HepG2 (cell line): Measurements from ENCODE around the gene ALOXE3. TPM values are rescaled to one million over a fixed set of nuclear protein-coding genes. Genes with fewer than 3 reads are reported as not detected.

Source experiments
- ARNT2 ChIP-seq: sonication (generic); formaldehyde crosslinking; IDR thresholded peaks from 2 replicates; pipeline ENCODE4 v1.8.0; 2022; ENCODE audit warnings: mild to moderate bottlenecking, low read depth, missing genetic modification reagents, moderate library complexity
- EP300 ChIP-seq, 3 experiments: sonication (generic) in 1 of 3; formaldehyde crosslinking in 1 of 3; IDR thresholded peaks; 2 replicates each; pipeline versions ENCODE4 v1.5.1 to v1.6.1; 2011 to 2020; ENCODE audit warnings: low read depth in 2 of 3, low read length in 2 of 3, borderline replicate concordance in 1 of 3, improper control_type of control experiment in 1 of 3, mild to moderate bottlenecking in 1 of 3, missing genetic modification reagents in 1 of 3, moderate library complexity in 1 of 3
- FOXO1 ChIP-seq: sonication (generic); formaldehyde crosslinking; IDR thresholded peaks from 2 replicates; pipeline ENCODE4 v1.4.0; 2020; ENCODE audit warnings: missing genetic modification reagents
- MED8 ChIP-seq: sonication (generic); formaldehyde crosslinking; IDR thresholded peaks from 2 replicates; pipeline ENCODE4 v1.8.1; 2023; ENCODE audit warnings: mild to moderate bottlenecking, missing genetic modification reagents; ENCODE audit not compliant: insufficient replicate concordance
- NCOR1 ChIP-seq: fragments of 200-600 bp; sonication (generic); IDR thresholded peaks from 2 replicates; pipeline ENCODE4 v1.7.0; 2017; ENCODE audit warnings: antibody characterized with exemption, low read length, borderline replicate concordance
- NKX3-1 ChIP-seq: sonication (generic); formaldehyde crosslinking; IDR thresholded peaks from 2 replicates; pipeline ENCODE4 v1.5.0; 2020; ENCODE audit warnings: missing genetic modification reagents
- SP140L ChIP-seq: sonication (generic); formaldehyde crosslinking; IDR thresholded peaks from 2 replicates; pipeline ENCODE4 v1.4.0; 2020; ENCODE audit warnings: missing genetic modification reagents, borderline replicate concordance
- ZBTB49 ChIP-seq: sonication (generic); formaldehyde crosslinking; IDR thresholded peaks from 2 replicates; pipeline ENCODE4 v1.4.0; 2020; ENCODE audit warnings: missing genetic modification reagents, borderline replicate concordance
- ZNF333 ChIP-seq: sonication (generic); formaldehyde crosslinking; IDR thresholded peaks from 2 replicates; pipeline ENCODE4 v1.4.0; 2020; ENCODE audit warnings: mild to moderate bottlenecking, missing genetic modification reagents, borderline replicate concordance
- ZNF431 ChIP-seq: sonication (generic); formaldehyde crosslinking; IDR thresholded peaks from 2 replicates; pipeline ENCODE4 v1.9.0; 2022; ENCODE audit warnings: missing genetic modification reagents, low read depth, mild to moderate bottlenecking, borderline replicate concordance
- ZNF746 ChIP-seq: sonication (generic); formaldehyde crosslinking; IDR thresholded peaks from 2 replicates; pipeline ENCODE4 v1.8.0; 2022; ENCODE audit warnings: mild to moderate bottlenecking, missing genetic modification reagents
- polyA plus RNA-seq, 8 experiments: library from polyadenylated mRNA; depleted of rRNA in 3 of 8; stranded (reverse) in 7 of 8; unstranded in 1 of 8; fragments of >200 nt; fragmentation: Illumina TruSeq in 4 of 8; extraction: Trizol in 4 of 8; gene quantifications; 2 replicates each; pipeline versions ENCODE4 v1.2.1 to v1.2.3, GENCODE V29; 2011 to 2016; ENCODE audit warnings: low read depth in 4 of 8, missing spikeins in 1 of 8, mixed read lengths in 1 of 8; ENCODE audit not compliant: insufficient read depth in 1 of 8
- total RNA-seq, 5 experiments: library from RNA; depleted of rRNA; stranded (reverse); fragments of >200 nt; fragmentation: Illumina TruSeq; extraction: Trizol; gene quantifications; 2 replicates each; pipeline ENCODE4 v1.2.3, GENCODE V29; 2016; ENCODE audit warnings: low read depth in 1 of 5
- TF ChIP-seq, protein P1 (sequence below): IDR thresholded peaks from 2 replicates; pipeline ENCODE4 v1.6.1; 2018; ENCODE audit warnings: missing genetic modification reagents, mild to moderate bottlenecking, missing compliant biosample characterization
- TF ChIP-seq, protein P2 (sequence below): sonication (generic); formaldehyde crosslinking; IDR thresholded peaks from 2 replicates; pipeline ENCODE4 v1.9.0; 2021; ENCODE audit warnings: missing genetic modification reagents, borderline replicate concordance
- TF ChIP-seq, protein P3 (sequence below): sonication (generic); formaldehyde crosslinking; IDR thresholded peaks from 2 replicates; pipeline ENCODE4 v1.5.0; 2020; ENCODE audit warnings: mild to moderate bottlenecking, missing genetic modification reagents

ALOXE3 gene
- total and polyA plus RNA-seq, 2 of the 13 experiments (the other 11 are each of a cell fraction or from before 2014, with no cell fraction given), result 0.07 TPM; not detected in 1

GRCh38 chr17:8066841-8067775 is 51.2 kb downstream of the ALOXE3 start (continued):
- TF ChIP-seq ZBTB49 (CRISPR knock-in tag) (no peak), MED8 (no peak), SP140L (CRISPR knock-in tag) (no peak), ZNF333 (CRISPR knock-in tag) (peak; percentile 37; the same call in 1 of the 2 replicates), ARNT2 (CRISPR knock-in tag) (no peak), ZNF431 (CRISPR knock-in tag) (no peak), ZNF746 (CRISPR knock-in tag) (peak; percentile 23; the same call in 1 of the 2 replicates), FOXO1 (no peak), NCOR1 (no peak), EP300 (IDR thresholded peaks at IDR 0.05; ENCODE audit: low read depth in 2 of 2, low read length in 2 of 2) (no peak), EP300 (CRISPR knock-in tag; IDR thresholded peaks at IDR 0.05; ENCODE audit: borderline replicate concordance) (no peak), NKX3-1 (no peak)
- TF ChIP-seq, protein P1, sequence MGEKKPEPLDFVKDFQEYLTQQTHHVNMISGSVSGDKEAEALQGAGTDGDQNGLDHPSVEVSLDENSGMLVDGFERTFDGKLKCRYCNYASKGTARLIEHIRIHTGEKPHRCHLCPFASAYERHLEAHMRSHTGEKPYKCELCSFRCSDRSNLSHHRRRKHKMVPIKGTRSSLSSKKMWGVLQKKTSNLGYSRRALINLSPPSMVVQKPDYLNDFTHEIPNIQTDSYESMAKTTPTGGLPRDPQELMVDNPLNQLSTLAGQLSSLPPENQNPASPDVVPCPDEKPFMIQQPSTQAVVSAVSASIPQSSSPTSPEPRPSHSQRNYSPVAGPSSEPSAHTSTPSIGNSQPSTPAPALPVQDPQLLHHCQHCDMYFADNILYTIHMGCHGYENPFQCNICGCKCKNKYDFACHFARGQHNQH (CRISPR knock-in tag), result no peak
- TF ChIP-seq, protein P2, sequence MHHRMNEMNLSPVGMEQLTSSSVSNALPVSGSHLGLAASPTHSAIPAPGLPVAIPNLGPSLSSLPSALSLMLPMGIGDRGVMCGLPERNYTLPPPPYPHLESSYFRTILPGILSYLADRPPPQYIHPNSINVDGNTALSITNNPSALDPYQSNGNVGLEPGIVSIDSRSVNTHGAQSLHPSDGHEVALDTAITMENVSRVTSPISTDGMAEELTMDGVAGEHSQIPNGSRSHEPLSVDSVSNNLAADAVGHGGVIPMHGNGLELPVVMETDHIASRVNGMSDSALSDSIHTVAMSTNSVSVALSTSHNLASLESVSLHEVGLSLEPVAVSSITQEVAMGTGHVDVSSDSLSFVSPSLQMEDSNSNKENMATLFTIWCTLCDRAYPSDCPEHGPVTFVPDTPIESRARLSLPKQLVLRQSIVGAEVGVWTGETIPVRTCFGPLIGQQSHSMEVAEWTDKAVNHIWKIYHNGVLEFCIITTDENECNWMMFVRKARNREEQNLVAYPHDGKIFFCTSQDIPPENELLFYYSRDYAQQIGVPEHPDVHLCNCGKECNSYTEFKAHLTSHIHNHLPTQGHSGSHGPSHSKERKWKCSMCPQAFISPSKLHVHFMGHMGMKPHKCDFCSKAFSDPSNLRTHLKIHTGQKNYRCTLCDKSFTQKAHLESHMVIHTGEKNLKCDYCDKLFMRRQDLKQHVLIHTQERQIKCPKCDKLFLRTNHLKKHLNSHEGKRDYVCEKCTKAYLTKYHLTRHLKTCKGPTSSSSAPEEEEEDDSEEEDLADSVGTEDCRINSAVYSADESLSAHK (CRISPR knock-in tag), result no peak
- TF ChIP-seq, protein P3, sequence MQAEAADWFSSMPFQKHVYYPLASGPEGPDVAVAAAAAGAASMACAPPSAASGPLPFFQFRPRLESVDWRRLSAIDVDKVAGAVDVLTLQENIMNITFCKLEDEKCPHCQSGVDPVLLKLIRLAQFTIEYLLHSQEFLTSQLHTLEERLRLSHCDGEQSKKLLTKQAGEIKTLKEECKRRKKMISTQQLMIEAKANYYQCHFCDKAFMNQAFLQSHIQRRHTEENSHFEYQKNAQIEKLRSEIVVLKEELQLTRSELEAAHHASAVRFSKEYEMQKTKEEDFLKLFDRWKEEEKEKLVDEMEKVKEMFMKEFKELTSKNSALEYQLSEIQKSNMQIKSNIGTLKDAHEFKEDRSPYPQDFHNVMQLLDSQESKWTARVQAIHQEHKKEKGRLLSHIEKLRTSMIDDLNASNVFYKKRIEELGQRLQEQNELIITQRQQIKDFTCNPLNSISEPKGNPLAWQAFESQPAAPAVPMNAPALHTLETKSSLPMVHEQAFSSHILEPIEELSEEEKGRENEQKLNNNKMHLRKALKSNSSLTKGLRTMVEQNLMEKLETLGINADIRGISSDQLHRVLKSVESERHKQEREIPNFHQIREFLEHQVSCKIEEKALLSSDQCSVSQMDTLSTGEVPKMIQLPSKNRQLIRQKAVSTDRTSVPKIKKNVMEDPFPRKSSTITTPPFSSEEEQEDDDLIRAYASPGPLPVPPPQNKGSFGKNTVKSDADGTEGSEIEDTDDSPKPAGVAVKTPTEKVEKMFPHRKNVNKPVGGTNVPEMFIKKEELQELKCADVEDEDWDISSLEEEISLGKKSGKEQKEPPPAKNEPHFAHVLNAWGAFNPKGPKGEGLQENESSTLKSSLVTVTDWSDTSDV (CRISPR knock-in tag), result no peak
